HG02840 (cell line): Measurements from ENCODE around the gene ERG.

Experiments used
- ATAC-seq: cut with Tn5 transposase; IDR thresholded peaks from one replicate; pipeline ENCODE4 v1.9.1; 2021; ENCODE audit warnings: mild to moderate bottlenecking, moderate library complexity, moderate number of reproducible peaks; ENCODE audit not compliant: unreplicated experiment, low FRiP score

ERG gene

GRCh38 chr21:38439426-38439825, 58.9 kb downstream of the ERG start:
- ATAC-seq: no peak

DNA sequence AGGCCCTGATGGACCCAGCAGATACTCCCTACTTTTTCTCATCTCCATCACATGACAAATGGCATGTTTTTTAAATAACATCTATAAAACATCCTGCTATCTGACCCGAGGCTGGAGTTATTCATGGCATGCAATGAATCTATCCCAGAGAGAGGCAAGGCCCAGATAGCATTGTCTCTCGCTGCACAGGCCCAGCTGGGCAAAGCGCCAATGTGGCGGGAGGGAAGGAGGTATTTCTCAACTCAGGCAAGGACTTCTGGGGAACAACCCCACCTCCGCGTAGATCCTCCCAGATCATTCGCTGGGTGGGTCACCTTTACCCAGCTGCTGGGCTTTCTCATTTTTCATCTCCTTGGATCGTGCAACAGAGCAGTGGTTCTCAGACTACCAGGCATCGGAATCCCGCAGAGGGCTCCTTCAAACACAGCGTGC, 59.8 kb downstream of the ERG start:
- no peak for ATAC-seq

GRCh38 chr21:38436341-38436740, 61.9 kb downstream of the ERG start:
- no peak for ATAC-seq

DNA sequence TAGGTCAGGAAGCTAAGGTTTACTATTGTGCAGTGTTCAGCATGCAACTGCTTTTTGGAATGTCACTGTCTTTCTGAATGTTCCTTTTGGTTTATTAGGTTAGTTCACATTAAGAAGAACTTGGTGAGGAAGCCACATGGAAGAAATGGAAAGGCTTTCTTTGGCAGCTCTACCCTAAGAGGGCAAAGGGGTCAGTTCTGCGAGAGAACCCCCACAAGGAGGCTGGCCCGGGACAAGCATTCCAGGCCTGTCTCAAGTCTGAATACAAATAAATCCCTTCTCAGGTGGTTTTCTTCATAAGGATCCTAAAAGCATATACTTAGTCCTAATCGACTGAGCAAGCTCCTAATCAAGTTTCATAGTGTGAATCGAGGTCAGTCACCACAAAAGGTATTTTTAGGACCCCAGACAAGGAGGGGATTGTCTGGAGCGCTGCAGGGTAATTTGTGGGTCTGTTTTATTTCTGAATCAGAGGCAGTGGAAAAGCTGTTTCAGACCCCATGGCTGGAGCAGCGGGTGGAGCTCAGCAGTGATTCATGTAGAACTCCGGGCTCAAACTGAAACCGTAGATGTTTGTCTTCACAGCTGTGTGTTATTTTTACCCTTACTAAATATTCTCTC, 63.3 kb downstream of the ERG start:
- no peak for ATAC-seq

DNA sequence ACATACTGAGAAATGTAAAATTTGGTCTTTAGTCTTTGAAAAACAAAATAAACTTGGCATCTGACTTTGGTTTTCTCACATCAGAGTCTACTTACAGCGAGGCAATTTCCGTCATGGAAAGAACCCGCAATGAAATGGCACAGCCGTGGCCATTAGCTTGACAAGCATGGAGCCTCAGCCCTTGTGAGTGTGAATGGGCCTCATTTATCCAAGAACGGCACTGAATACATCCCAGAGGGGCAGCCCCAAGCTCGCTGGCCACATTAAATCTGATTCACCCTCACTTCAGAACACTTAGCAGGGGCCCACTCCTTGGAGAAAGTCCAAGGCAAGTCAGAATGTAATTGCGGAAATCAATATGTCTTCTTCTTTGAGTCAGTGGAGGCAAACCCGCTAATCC, 64.8 kb downstream of the ERG start:
- ATAC-seq: no peak

DNA sequence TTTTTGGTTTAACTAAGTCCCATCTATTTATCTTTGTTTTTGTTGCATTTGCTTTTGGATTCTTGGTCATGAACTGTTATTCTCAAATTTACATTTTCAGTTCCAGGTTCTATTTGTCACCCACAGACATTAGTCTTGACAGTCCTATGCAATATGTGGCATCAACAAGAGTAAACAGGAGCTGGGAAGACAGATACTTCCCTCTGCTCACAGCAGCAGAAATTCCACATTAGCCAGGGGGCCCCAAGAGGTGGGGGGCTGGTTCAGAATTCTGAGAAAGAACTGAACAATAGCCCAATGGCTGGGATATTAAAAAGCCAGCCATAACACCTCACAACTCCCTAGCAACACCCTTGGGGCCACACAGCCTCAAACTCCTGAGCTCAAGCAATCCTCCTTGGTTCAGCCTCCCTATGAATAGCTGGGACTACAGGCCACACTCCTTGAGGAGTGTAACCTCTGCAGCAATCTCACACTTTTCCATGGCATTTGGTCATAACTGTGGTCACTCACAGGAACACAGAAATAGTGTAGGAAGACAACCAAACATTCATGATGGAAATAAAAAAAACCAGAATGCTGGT, 67.8 kb downstream of the ERG start:
- ATAC-seq: no peak

GRCh38 chr21:38429011-38429410, 69.3 kb downstream of the ERG start:
- no peak for ATAC-seq

GRCh38 chr21:38428211-38428610, 70.1 kb downstream of the ERG start:
- ATAC-seq: no peak

DNA sequence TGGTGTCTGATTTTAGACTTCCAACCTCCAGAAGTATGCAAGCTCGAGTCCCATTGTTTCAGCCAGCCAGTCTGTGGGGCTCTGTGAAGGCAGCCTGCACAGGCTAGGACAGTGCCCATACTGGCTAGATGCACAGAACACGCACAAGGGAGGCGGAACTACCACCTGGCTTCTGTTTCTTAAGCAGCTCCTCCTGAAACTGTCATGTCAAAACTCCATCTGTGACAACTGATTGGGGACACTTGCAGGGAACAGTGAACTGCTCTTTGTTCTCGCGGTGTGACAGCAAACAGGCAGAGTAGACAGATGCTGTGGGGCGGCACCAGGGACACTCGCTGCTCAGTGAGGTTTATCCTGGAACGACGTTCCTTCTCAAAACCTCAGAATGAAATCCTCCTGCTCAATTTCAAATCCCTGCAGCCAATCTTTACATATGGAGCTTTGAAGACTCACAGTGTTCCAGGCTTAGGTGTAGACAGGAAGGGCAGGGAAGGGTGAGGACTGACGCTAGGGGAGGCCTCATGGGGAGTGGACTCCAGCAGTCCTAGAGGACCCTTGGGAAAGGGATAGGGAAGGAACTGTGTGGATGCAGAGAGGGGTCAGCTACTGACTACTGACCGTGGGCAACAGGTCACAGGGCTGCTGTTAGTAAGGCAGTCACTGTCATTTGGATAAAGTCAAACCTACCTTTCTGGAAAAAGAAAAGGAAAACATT, 73.8 kb downstream of the ERG start:
- ATAC-seq: no peak

DNA sequence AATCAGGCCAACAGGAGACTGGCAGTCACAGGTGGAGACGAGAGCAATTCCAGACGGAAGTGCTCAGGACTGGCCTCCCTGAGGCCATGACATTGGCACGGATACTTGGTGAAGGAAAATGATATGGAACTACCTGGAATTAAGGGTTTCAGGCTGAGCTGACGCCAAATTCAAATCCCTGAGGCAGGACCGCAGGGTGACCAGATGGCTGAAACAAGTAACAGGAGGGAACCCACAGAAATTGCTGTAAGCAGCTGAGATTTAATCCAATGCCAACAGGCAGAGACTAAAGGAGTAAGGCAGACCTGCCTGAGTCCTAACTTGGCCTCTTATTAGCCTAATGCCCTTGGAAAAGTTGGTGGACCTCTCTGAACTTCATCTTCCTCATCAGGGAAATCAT, 76.2 kb downstream of the ERG start:
- ATAC-seq: no peak

- ATAC-seq: no peak
Measured at GRCh38 chr21:38420140-38420539, 78.1 kb downstream of the ERG start.

GRCh38 chr21:38417726-38418125, 80.6 kb downstream of the ERG start:
- no peak for ATAC-seq

- no peak for ATAC-seq
Measured at GRCh38 chr21:38416791-38417190, 81.5 kb downstream of the ERG start.

DNA sequence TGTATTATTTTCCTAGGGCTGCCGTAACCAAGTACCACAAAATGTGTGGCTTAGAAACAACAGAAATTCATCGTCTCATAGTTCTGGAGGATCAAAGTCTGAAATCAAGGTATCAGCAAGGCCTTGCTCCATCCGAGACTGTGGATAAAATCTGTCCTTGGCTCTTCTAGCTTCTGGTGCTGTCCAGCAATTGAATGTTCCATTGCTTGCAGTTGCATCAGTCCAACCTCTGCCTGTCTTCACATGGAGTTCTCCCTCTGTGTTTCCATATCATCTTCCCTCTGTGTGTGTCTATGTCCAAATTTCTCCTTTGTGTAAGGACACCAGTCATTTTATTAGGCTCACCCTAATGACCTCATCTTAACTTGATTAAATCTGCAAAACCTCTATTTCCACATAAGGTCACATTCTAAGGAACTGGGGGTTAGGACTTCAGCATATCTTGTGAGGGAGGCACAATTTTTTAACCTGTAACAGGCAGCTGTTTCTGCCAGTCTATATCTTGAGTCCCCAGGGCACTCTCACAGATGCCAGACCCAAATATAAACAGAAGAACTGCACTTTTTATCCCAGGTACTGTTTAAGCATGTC, 84.2 kb downstream of the ERG start:
- no peak for ATAC-seq

DNA sequence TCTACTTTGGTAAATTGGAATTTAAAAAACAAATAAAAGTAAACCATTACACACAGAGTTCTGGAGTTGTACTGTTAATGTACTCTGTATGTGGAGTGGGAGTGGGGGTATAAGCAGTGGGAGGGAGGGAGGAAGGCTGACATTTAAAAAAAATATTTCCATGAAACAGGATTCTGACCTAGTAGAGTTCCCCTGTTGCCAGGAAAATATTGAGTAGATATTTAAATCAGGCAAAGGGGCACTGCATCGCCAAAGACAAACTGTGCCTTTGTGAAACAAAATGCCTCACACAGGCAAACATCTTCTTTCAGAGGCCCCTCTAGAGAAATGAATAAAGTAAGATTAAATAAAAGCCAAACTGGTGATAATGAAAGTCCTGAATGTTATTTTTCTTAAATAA, 87.8 kb downstream of the ERG start:
- ATAC-seq: no peak

GRCh38 chr21:38409907-38410306, 88.4 kb downstream of the ERG start:
- no peak for ATAC-seq

- no peak for ATAC-seq
Measured at GRCh38 chr21:38404177-38404576, 94.1 kb downstream of the ERG start.

DNA sequence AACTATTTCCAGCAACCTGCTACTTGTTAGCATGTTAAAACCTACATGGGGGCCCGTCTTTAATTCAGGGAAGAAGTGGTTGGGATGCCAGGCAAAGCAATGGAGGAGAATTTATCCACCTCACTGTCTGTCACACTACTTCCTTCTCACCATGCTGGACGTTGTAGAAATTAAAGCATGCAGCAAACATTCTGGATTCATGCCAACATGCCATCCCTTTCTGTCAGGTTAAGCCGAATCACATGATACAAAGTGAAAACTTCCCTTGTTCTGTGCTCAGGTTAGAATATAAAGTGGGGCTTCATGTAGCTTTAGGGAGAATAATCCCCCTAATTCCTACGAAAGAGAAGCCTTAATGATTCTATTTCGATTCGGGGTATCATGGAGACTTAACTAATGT, 95.5 kb downstream of the ERG start:
- ATAC-seq: no peak

GRCh38 chr21:38402291-38402690, 96.0 kb downstream of the ERG start:
- no peak for ATAC-seq

DNA sequence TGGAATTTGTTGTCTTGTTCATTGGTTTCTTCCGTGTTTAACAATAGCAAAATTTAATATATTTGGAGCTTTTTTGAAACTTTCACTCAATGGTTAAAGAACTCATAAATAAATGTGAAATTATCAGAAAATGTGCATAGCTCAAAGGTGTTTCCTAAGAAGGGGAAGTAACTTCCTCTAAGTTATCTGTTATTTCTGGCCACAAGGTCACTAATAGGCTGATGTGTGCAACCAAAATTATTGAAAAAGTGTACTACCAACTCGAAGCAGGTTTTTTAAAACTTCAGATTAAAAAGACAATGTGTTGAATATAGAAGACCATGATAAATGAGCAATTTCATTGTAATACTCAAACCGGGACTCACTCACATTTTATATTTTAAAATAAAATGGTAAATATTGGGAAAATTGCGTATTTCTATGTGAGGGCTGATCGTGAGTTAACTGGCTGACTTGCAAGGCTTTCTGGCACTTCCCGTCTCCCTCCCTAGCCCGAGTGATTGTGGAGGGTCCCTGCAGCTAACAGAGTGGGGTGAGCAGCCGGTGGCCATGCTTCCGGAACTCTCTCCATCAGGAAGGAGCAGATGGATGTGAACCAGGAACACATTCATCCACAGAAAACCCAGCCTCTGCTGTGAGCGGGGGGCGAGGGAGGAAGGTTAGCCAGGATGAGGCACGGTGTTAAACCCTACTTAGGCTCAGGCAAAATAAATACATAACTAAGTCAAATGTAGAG, 96.9 kb downstream of the ERG start:
- no peak for ATAC-seq
